HG02588 (cell line): ENCODE results near the gene SERPINH1.

Source experiments
- ATAC-seq: cut with Tn5 transposase; IDR thresholded peaks from one replicate; pipeline ENCODE4 v1.9.1; 2021; ENCODE audit warnings: mild to moderate bottlenecking, moderate library complexity; ENCODE audit not compliant: unreplicated experiment

Gene SERPINH1

DNA sequence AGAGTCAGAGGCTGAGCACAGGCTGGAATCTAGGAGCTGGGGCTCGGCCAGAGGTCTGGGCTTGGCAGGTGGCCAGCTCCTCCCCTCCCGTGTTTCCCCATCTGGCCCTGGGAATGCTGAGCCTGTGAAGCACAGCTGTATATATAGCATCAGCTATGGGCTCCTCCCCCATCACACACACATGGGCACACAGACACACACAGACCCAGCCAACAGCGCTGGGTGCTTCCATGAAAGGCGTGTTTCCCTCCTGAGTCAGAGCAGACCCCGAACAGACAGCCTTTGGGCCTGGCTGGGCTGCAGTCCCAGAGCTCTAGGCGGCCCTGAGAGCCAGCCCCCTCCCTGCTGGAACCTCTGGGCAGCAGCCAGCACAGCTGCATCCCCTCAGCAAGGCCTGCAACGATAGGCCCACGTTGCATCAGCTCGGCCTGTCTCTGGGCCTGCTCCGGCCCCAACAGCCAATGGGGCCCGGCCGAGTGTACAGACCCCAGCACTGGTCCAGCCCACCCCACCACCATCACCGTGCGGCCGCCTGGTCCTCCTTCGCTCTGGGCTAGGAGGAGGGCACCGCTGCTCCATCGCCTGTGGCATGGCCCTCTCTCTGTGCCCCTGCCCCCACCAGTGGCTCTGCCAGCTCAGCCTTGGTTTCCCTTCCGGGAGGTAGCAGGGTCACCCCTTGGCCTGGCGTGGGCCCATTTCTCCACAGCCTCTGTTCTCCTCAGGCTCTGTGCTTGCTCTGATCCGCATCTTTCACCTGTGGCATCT, 7.6 kb upstream of the SERPINH1 start:
- no peak for ATAC-seq

DNA sequence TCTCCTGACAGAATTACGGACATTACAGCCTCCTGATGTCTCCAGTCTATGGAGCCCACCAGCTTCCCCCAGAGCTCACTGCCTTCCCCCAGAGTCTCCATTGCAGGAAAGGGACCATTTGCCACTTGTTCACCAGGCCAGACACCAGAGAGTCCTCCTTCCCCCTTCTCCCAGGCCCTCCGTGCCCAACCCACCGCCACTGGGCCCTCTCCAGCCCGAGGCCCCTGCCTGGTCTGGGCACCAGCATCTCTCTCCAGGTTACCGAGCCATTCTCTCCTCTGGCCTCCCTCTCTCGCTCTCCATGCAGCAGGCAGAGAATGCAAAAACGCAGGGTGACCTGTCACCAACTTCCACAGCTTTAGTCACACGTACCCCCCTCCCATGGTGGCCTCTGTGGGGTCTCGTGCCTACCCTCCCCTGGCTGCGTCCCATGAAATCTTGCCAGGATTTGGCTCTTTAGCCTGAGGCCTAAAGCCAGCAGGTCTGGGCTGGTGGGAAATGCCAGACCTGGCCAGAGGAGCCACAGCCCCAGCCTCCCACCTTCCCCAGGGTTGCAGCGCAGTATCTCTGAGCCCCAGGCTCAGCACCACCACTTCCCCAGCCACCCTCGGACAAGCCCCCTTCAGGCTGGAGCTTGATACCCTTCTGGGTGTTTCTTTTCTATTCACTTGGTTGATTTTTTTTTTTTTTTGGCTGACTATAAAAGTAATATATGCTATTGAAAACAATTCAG, 6.8 kb upstream of the SERPINH1 start:
- no peak for ATAC-seq

DNA sequence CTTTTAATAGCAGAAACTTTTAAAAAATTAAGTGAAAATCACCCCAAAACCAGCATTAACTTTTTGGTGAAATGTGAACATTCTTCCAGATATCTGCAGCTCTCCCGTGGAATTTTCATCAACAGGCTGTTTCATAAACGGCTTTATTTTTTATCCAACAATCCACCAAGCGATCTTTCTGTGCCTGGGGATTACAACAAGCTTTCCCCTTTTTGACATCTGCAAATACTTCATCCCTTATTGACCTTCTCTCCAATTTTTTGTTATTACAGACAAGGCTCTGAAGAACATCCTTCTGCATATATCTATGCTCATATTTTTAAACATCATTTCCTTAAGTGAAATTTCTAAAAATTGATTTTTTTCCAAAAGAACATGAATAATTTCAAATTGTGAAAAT, 5.8 kb upstream of the SERPINH1 start:
- ATAC-seq: no peak

DNA sequence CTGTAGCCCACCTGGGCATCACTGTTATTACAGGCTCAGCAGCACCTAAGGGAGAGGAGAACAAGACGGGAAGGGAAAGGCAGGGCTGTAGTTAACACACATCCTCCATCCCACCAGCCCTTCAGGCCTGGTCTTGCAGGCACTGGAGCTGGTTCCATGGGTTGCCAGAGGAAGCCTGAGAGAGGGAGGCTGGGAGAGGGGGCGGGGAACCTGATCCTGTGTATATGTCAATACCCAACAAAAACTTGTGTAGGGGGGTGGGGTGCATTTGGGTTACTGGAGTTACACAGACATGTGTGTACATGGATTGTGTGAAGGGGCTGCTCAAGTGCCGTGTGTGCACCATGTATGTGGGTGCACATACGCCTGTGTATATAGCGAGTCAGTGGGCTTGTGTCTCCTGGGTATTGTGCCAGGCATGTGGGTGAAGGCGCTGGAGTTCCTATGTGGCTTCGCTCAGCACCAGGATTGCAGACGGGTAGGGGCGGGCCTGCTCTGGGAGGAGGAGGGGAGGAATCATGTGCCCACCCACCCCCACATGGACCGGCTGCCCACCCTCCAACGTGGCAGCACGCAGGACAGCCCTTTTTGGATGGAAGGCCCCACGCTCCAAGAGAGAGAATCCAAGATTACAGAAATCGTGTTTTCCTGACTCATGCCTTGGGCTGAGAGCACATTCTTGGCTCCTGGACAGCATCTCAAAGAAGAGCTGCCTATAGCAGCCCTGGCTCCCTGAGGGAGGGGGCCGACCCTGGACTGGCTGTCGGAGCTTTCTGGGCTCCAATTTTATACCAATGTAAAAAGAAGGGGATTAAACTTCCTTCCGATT, 4.2 kb upstream of the SERPINH1 start:
- ATAC-seq: no peak

DNA sequence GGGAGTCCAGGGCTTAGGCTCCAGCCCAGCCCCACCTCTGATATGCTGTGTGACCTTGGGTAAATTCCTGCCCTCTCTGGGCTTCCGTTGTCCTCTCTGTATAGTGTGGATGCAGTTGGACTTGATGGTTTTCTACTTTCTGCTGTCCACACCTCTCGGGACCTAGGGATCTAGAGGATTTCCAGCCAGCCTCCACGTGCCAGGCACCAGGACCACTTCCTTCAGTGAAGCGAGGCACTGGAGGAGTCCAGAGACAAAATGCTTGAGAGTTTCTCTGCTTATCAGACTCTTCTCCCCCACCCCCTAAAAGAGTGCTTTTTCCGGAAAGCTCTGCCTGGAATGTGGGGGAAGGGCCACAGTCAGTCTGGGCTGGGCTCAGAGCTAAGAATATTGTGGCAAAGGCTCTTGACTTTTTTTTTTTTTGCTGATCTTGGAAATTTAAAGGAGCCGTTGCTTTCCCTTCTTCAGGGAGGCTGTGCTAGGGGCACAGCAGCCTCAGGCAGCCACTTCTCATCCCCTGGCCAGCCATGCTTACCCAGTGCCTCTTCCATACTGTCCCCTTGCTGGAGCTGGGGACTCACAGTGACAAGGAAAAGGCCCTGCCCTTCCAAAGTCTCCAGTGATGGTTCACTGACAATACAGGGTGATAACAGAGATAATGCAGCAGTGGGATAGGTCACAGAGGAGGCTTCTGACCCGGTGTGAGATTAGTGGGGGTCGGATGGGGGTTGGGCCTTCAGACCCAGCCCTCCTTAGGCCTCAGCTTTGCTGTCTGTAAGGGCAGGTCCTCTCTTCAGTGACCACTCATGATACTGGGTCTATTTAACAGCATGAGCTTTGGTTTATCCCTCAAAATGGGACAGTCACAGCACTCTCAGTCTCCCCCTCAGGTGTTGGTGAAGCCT, 2.9 kb upstream of the SERPINH1 start:
- no peak for ATAC-seq

DNA sequence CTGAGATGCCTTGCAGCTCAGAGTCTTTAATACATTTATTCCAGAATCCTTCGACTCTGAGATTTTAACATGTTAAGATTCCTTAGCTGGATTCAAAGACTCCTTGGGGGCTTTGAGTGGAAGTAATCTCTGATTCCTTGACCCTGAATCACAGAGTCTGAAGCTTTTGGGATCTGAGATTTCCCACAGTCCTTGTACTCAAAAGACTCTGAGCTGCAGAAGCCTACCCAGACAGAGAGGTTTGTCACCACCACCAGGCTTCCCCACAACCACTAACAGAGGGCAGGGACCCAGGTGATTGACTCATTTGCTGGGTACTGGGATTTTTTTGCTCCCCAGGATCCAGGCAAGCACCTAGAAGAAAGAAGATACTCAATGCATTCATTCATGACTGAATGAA, 1.4 kb upstream of the SERPINH1 start:
- no peak for ATAC-seq

DNA sequence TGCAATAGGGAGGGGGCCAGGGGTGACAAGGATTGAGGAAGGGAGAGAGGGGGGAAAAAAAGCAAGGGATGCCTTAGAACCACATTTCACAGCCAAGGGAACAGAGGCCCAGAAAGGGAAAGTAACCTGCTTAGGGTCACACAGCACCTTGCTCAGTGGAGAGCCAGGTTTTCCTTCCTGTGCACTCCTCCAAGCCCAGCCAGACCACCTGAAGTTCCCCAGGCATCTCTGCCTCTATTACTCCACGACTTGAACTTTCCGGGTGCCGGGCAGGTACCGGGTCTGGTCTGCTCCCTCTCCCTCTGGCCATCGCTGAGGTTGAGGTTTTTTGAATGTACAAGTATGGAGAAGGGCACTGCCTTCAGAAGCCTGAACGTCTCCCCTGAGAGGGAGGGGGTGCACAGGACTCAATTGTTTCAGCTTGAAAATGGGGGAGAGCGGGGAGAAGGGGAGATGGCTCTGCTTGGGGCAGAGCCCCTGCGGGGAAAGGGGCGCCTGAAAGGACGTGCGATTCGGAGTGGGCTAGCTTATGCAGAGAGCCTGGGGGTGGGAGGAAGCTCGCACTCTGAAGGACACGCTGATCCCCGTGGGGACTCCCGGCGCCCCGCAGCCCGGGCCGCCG, 516 bp upstream of the SERPINH1 start:
- ATAC-seq: no peak

DNA sequence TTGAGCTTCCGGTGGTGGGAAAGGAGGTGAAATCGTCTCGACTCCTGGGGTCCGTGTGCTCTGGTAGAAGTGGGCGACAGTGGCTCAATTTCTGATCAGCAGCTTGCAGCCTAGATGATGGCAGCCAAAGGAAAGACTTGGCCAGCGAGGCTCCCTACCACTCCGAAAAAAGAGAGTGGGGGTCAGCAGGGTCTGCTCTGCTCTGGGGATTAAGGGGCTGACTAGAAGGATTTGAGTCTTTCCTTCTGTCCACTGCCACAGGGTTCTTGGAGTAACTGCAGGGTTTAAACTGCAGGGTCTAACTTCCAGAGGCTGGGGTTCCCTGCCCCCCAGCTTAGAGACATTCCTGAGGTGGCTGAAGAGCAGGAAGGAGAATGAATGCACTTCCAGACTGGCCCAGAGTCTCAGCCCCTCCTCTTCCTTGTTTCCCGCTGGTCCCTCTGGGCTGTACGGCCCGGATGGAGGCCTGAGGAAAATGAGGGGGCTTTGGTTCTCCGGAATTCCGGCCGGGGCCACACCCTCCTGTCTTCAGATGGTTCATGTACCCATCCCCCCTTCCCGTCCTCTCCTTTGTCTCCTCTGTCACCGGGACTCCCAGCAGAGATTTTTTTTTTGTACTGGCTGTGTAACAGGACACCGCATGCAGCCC, 907 bp downstream of the SERPINH1 start:
- ATAC-seq: no peak

DNA sequence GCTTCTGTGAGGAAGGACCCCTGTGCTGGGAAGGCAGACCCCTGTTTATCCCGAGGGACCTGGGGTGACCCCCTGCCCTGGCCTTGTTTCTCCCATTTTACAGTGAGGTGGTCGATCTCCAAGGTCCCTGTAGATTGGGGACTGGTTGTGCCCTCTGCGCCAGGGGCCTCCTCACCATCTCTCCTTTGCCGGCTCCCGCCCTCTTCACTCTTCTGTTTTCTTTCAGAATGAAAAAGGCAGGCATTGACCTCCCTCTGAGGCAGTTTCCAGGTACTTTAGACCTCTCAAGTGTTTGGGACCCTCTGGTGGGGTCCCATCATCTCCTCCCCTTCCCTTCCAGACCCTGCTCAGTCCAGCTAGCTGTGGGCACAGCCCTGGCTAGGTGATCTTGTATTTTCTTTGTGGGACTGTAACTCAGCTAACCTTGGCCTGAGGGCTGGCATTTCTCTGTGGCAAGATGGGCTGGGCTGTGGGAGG, 1.5 kb downstream of the SERPINH1 start:
- no peak for ATAC-seq

DNA sequence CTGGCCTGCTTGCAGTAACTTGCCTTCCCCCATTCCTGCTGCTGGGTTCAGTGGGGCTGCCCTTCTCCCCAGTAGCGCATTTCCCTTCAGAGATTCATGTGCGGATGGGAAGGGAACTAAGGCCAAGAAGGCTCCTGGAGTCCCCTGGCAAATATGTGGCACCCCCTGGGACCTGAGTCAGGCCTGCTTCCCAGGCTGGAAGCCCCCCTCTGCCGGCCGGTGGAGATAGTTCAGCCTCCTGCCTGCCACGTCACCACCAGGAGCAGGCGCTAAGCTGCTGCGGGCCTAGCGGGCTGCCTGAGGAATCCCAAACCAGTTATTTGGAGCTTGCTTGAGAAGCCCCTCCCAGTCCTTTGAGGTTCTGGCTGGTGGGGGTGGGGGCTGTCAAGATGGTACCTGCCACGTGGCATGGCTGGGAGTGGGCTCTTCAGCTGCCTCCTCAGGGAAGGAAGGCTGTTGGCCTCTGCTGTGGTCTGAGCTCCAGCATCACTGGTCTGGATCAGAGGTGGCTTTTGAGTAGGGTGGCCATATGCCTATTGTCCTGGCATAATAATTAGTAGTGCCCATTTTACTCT, 2.0 kb downstream of the SERPINH1 start:
- no peak for ATAC-seq

DNA sequence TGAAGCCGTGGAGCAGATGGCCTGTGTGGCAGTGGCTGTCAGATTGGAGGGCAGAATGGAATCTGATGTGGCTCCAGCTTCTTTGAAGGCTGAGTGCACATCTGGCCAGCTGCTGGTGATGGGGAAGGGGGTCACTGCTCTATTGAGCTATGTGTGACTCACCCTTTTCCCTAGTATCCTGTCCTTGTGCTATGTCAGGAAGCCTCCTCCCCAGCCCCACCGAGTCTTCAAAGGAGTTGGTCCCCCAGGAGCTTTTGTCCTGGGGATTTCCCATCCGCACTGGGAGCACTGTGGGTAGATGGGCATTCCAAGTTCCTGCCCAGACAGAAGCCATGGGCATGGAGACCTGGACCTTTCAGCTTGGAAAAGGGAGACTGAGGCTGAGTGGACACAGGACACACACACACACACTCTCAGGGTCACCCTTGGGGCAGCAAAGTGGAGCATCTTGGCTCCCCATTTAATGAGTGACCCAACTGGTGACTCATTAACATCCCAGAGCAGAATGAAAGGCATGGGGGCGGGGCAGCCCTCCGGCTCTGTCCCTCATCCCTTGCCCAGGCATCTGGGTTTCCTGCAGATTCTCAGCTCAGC, 3.3 kb downstream of the SERPINH1 start:
- ATAC-seq: no peak

DNA sequence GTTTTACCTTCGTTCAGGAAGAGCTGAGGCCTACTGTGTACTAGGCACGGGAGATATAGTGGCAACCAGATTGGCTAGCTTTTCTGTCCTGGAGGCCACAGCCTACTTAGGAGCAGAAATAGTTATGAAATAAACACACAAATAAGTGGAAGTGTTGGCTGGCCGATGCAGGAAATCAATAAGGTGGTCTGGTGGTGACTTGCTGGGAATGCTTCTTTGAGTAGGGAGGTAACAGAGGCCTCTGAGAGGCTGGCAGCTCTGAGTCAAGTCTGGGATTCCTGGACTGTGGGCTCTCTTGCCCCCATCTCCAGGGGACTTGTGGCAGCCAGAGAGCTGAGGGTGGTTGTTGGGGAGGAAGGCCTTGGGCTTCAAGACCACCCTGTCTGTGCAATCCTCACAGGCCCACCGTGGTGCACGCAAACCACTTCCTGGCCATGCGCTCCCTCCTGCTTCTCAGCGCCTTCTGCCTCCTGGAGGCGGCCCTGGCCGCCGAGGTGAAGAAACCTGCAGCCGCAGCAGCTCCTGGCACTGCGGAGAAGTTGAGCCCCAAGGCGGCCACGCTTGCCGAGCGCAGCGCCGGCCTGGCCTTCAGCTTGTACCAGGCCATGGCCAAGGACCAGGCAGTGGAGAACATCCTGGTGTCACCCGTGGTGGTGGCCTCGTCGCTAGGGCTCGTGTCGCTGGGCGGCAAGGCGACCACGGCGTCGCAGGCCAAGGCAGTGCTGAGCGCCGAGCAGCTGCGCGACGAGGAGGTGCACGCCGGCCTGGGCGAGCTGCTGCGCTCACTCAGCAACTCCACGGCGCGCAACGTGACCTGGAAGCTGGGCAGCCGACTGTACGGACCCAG, 4.1 kb downstream of the SERPINH1 start:
- no peak for ATAC-seq

DNA sequence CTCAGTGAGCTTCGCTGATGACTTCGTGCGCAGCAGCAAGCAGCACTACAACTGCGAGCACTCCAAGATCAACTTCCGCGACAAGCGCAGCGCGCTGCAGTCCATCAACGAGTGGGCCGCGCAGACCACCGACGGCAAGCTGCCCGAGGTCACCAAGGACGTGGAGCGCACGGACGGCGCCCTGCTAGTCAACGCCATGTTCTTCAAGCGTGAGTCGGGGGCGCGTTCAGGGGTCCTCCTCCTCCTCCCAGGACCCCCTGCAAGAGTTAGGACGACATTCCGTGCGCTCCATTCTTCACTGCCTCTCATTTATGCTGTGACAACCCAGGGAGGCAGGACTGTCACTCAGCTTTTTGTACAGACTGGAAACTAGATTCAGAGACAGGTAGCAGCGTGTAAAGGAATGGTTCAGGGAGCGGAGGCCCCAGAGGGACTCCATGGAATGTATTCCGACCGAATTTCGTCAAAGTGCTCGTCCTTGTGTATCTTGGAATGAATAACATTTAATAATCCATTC, 4.8 kb downstream of the SERPINH1 start:
- no peak for ATAC-seq

DNA sequence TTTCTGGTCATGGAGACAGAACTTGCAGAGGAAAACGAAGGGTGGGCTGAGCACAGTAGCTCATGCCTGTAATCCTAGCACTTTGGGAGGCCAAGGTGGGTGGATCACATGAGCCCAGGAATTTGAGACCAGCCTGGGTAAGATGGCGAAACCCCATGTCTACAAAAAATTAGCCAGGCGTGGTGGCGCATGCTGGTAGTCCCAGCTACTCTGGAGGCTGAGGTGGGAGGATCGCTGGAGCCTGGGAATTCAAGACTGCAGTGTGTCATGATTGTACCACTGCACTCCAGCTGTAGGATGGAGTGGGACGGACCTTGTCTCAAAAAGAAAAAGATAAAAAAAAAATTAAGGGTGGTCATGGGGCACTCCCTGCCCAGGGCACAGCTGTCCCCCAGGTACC, 5.9 kb downstream of the SERPINH1 start:
- ATAC-seq: no peak

DNA sequence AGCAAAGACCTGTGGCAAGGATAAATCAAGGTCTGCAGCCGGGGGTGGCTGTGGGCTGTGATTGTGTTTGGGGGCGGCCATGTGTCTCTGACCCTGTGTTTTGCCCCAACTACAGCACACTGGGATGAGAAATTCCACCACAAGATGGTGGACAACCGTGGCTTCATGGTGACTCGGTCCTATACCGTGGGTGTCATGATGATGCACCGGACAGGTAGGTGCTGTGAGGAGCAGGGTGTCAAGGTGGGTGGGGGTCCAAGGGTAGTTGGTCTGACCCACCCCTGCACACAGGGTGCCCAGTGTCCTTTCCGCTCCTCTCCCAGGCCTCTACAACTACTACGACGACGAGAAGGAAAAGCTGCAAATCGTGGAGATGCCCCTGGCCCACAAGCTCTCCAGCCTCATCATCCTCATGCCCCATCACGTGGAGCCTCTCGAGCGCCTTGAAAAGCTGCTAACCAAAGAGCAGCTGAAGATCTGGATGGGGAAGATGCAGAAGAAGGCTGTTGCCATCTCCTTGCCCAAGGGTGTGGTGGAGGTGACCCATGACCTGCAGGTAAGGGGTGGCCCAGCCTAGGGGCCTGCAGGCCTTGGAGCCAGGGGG, 6.7 kb downstream of the SERPINH1 start:
- no peak for ATAC-seq

DNA sequence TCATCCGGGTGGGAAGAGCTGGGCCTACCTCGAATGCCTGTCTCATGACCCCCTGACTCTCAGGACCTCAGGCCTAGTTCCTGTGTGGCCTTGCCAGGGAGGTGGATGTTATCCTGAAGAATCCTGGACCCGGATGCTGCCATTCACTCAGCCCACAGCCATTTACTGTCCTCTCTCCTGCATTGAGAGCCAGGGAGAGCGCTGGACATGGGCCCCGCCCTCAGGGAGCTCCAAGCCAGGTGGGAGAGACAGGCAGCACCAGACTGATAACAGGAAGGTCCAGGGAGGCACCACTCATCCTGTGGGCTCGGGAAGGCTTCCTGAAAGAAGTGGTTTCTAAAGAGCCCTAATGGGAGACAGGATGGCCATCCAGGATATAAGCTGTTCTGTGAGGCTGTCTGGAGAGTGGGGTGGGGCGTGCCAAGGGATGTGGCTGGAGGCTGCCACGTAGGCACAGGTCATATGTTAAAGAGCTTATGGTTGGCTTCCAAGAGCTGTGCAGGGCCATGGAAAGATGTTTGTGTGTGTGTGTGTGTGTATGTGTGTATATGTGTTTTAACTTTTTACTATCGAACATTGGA, 8.6 kb downstream of the SERPINH1 start:
- ATAC-seq: no peak

DNA sequence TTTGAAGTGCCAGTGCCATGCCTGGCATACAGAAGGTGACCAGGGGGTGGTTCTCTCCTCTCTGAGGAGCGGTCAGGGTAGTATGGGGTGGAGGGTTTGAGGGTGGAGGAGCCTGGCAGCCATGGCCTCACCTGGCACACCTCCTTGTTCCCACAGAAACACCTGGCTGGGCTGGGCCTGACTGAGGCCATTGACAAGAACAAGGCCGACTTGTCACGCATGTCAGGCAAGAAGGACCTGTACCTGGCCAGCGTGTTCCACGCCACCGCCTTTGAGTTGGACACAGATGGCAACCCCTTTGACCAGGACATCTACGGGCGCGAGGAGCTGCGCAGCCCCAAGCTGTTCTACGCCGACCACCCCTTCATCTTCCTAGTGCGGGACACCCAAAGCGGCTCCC, 9.6 kb downstream of the SERPINH1 start:
- no peak for ATAC-seq
